ENCODE measurements around the gene SCNN1G.

The SCNN1G gene

GRCh38 chr16:23255000-23255399 lies 72.5 kb downstream of the SCNN1G start:
- DNase-seq, result no peak

GRCh38 chr16:23256440-23256839 lies 73.9 kb downstream of the SCNN1G start:
- DNase-seq, result no peak

GRCh38 chr16:23257682-23258081 lies 75.1 kb downstream of the SCNN1G start:
- no peak for DNase-seq

GRCh38 chr16:23258919-23259237 lies 76.3 kb downstream of the SCNN1G start:
- DNase-seq, result no peak
